Endometrium (tissue), 2 donors: ENCODE measurements around the gene DNAJB1.

Experiments used
- FAIRE-seq: peaks from 2 replicates; lab custom pipeline; 2012; peaks lifted over from hg19 to GRCh38; lab: Jason Lieb, UNC
- donor health status: control.
- donor health status: control.

DNAJB1 gene

GRCh38 chr19:14496029-14496833, 22.0 kb downstream of the DNAJB1 start, which contains the start of gene GIPC1:
Gene GIPC1 (minus strand): TSS chr19:14496127. CDS start chr19:14482976, 13,151 bp downstream.
- FAIRE-seq, result peak; percentile 85

GRCh38 chr19:14495672-14496028, 22.5 kb downstream of the DNAJB1 start:
- FAIRE-seq, result no peak

- FAIRE-seq, result no peak
Measured at GRCh38 chr19:14494910-14495671, 23.1 kb downstream of the DNAJB1 start.

GRCh38 chr19:14494411-14494810, 23.8 kb downstream of the DNAJB1 start:
- FAIRE-seq, result no peak

GRCh38 chr19:14492756-14493337, 25.4 kb downstream of the DNAJB1 start:
- FAIRE-seq, result no peak

GRCh38 chr19:14487370-14488125, 30.6 kb downstream of the DNAJB1 start:
- FAIRE-seq, result no peak

GRCh38 chr19:14482172-14482941, 35.8 kb downstream of the DNAJB1 start:
- no peak for FAIRE-seq

GRCh38 chr19:14480700-14481079, 37.5 kb downstream of the DNAJB1 start:
- FAIRE-seq, result no peak

- FAIRE-seq, result no peak
Measured at GRCh38 chr19:14479975-14480699, 38.1 kb downstream of the DNAJB1 start.

- no peak for FAIRE-seq
Measured at GRCh38 chr19:14479309-14479974, 38.8 kb downstream of the DNAJB1 start.

- FAIRE-seq, result no peak
Measured at GRCh38 chr19:14478113-14478545, 40.1 kb downstream of the DNAJB1 start.

- FAIRE-seq, result no peak
Measured at GRCh38 chr19:14477418-14478112, 40.6 kb downstream of the DNAJB1 start.

GRCh38 chr19:14476673-14477401, 41.4 kb downstream of the DNAJB1 start:
- no peak for FAIRE-seq

- FAIRE-seq, result no peak
Measured at GRCh38 chr19:14476327-14476672, 41.9 kb downstream of the DNAJB1 start.

- no peak for FAIRE-seq
Measured at GRCh38 chr19:14475251-14476073, 42.7 kb downstream of the DNAJB1 start, which contains the start of gene PTGER1. Gene PTGER1 (minus strand): TSS chr19:14475354. CDS start chr19:14474320, 1,034 bp downstream.

GRCh38 chr19:14474827-14475226, 43.4 kb downstream of the DNAJB1 start:
- no peak for FAIRE-seq

- no peak for FAIRE-seq
Measured at GRCh38 chr19:14473978-14474578, 44.1 kb downstream of the DNAJB1 start.
